GM21526 (cell line): ENCODE results near the gene PPP1R9B.

Source experiments
- ATAC-seq: cut with Tn5 transposase; IDR thresholded peaks from one replicate; pipeline ENCODE4 v1.9.1; 2021; ENCODE audit warnings: moderate library complexity; ENCODE audit not compliant: unreplicated experiment, low FRiP score

Gene PPP1R9B

DNA sequence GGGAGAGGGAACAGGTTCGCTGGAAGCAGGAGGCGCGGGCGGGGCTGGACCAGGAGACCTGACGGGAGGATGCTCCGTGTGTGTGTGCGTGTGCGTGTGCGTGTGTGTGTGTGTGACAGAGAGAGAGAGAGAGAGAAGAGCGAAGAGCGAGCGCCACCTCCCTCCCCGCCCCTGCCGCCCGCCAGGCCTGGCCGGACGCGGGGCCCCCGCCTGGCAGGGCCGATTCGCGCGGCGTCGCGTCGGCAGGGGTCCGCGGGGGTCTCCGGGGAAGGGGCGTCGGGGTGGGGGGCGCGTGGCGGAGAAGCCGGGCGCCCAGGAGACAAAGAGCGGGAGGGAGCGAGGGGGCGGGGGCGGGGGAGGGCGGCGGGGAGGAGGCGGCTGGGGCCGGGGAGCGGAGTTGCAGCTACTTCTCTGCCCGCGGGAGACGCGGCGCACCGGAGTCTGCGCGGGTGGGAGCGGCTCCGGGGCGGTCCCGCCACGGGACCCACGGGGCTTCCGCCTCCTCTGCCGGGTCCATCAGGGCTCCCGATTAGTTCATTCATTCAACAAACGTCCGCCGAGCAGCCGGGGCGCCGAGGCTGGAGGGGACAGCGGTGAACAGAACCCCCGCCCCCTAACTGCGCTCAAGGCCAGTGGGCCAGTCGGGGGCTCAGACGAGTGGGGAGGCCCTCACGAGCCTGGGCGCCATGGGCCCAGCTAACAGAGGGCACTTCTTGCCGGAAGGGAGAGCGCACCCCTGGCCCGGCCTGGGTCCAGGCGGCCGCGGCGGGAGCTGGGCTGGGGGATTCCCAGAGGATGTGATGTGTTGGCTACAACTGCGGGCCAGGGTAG, 20.5 kb downstream of the PPP1R9B start, which contains the start of gene SAMD14:
SAMD14 (minus strand) TSS at position 433 of the 831 bp plus-strand sequence. CDS start 5,201 bp downstream, outside the sequence.
- ATAC-seq = no peak

DNA sequence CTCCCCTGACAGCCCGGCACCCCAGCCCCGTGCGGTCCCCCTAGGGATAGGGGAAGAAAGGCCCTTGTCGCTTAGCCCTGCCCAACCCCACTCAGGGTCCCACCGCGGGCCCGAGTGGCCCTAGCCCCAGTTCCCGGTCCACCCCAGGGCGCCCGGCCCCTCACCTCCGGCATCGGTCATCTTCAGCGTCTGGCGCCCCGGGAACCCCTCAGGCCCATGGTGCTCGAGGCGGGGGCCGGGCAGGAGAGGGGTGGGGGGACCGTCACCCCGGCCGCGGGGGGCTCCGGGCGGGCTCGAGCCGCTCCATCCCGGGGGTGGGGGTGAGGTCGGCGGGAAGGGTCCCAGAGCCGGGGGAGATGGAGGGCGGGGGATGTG, 21.1 kb downstream of the PPP1R9B start:
- ATAC-seq = no peak

DNA sequence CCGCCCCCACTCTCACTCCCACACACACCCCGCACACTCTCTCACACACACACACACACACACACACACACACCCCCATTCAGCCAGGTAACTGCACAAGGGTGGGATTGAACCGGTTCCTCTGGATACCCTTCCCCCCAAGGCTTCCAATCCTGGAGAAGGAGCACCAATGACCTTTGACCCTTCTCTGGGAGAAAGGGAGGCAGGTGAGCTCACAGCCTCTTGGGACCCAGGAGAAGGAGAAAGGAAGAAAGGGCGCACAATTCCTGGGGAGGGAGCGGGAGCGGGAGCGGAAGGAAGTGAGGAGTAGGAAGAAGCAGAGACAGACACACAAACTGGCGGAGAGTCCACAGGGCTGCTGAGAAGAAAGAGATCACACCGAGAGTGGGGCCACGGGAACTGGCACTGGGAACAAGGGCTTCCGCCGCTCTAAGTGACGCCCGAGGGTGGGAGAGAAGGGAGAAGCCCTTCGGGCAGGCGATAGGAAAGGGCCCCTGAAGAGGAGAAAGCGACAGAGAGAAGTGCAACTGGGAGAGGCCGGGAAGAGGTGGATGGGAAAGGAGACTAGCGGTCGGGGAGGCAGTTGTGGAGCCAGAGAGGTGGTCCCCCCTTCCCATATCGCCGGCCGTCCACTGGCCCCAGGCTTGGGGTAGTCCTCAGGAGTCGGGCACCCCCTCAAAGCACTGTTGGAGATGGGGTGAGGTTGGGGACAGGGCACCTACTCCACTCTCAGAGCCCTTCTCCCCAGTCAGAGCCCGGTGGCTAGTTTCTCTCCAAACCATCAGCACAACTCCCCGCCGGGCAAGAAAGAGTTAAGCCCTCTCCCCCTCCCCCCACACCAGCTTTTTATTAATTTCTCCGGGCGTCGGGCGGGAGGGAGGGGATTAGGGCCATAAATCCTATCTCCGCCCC, 21.8 kb downstream of the PPP1R9B start:
- no peak for ATAC-seq

DNA sequence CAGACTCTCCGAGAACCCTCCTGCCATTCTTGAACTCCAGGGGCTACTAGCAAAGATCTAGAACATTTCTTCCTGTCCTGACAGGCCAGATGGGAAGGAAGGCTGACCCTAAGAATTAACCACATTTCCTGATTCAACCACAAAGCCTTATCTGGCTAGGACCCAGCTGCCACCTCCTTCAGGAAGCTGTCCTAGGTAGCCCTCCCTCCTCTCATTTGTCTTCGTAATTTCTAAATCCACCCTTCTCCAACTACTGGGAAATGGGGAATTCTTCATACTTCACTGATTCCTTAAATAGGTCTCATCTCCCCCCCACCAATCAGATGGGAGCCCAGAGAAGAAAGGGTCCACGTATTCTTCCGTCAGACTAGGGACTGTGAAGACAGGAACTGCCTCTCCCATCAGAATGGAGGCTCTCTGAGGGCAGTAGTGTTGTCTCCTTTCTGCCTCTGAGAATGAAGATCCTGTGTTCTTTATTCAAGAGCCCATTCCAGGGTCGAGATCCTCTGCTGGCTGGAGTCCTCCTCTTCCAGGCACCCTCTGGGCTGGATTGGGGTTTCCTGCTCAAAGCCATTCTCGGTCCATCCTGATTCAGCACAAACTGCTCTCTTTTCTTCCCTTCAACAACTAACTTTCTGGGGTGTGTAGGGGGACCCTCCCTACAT, 22.6 kb downstream of the PPP1R9B start:
- ATAC-seq = no peak

DNA sequence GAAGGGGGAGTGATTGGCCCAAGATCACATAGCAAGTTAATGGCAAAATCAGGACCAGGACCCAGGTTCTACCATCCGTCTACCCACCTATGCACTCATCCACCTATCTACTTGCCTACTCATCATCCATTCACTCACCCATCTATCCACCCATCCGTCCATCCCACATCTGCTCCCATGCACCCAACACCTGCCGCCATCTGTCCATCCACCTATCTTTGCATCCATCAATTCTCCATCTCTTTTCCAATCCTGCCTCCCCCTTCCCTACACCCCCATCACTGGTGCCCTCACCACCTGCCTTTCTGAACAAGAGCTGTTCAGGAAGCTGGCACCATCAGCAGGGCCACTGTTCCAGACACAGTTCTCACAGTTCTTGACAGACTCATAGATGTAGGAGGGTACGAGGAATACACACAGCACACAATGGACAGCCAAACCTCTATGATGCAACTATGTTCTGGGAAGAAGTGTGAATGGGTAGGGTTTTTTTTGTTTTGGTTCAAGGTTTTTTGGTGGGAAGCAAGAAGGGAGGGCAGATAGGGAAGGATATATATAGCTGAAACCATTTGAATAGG, 25.0 kb downstream of the PPP1R9B start:
- ATAC-seq = no peak

DNA sequence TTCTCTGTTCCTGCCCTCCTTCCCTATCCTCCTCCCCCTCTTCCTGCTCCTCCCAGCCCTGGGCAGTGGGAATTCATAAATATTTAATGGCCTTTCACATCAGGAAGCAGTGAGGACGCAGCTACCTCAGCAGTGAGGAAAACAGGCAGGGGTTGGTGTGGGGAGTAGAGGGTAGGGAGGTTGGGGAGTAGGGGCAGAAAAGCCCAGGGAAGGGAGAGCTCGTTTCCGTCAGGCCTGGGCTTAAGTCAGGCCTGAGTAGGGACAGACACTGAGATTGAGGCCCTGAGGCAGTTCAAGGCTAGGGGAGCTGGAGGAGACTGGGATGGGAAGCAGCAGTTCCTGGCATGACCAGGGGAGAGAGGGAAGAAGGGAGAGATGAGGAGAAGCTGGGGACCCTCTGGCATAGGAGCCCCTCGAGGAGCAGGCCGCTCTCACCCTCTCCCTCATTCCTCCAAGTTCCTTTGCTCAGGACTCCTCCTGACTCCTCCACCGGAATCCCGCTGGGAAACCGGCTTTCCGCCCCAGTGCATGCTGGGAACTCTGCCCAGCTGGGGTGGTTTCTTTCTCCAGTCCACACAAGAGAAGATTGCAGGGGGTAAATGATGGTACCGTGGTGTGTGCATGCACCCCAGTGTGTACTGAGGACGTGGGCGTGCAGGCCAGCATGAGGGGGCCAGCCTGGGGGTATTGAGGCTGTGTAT, 26.7 kb downstream of the PPP1R9B start:
- no peak for ATAC-seq

DNA sequence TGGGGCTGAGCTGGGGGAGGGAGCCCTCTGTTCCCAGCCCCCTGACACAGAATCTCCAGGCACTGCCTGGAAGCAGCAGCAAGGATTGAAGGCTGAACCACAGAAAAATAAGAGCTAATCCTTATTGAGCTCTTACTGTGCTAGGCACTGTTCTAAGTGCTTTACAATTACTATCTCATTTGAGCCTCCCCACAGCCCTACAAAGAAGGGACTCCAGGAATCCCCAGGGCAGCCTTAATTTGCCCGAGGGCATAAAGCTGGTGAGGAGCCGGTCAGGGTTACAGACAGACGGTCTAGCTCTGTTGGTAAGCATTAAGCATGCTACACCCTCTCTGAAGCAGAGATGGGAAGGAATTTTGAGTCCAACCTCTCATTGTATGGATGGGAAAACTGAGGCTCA, 27.5 kb downstream of the PPP1R9B start:
- no peak for ATAC-seq

DNA sequence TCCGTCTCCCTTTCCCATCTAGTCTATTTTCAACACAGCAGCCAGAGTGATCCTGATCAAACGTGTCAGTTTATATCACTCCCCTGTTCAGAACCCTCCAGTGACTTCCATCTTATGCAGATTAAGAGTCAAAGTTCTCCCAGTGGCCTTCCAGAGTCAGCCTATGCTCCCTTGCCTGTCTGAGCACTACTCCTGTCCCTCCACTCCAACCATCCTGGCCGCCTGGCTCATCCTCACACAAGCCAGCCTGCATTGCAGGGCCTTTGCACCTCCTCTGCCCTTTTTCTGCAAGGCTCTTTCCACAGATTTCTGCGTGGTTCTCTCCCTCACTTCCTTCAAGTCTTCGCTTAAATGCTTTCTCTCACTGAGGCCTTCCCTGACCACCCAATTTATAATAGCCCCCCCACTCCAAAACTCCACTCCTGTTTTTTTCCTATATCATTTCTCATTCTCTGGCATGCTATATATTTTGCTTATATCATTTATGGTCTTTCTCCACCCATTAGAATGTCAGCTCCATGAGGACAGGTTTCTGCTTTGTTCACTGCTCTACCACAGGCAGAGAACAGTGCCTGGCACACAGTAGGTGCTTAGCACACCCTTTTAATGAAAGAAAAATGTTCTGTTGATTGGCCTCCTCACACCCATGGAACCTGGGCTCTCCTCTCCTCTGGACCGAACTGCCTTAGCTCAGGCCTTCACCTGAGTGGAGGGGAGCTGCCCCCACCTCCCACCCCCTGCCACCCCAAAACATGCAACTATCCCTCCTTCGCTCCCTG, 29.8 kb downstream of the PPP1R9B start:
- no peak for ATAC-seq

DNA sequence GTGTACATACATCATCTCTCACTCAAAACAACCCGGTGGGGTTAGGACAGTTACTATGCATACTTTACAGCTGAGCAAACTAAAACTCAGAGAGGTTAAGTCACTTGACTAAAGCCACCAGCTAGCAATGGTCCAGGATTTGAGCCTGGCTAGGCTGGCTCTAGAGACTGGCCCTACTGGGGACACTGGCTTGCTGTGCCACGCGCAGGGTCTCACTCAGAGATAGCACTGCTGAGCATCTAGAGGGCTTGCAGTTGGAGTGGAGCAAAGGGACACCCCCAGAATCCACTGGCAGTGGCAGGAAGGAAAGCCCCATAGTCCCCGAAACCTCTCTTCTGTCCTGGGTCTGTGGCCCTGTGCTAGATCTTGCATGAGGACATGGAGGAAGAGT, 31.7 kb downstream of the PPP1R9B start:
- no peak for ATAC-seq

DNA sequence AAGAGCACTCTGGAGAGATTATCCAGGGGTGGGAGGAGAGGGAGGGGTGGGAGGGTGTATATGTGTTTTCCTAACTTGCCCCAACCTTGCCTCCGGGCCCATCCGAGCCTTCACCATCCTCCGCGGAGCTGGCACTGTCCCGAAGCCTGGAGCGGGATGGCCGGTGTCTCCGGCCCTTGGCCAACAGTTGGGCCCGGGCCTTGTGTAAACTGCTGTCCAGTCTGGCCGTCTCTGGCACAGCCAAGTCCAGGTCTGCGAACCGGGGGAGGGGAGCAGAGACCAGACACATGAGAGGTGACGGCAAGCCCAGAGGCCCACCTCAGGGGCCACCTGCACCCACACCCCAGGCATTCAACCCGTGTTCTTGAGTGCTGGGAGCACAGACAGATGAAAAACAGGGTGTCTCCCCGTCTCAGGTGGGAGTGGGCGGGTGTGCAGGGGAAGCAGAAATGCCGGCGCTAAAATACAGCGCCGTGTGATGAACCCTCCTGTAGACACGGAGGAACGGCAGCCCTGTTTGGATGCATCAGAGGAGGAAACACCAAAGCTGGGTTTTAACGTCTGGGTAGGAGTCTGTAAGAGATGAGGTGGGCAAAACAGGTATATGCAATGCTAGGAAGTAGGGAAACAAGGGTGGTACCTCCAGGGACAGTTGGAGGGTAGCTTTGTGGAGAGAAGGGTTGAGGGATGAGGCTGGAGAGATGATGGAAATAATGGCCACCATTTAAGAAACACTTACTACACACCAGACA, 32.2 kb downstream of the PPP1R9B start:
- ATAC-seq = no peak

DNA sequence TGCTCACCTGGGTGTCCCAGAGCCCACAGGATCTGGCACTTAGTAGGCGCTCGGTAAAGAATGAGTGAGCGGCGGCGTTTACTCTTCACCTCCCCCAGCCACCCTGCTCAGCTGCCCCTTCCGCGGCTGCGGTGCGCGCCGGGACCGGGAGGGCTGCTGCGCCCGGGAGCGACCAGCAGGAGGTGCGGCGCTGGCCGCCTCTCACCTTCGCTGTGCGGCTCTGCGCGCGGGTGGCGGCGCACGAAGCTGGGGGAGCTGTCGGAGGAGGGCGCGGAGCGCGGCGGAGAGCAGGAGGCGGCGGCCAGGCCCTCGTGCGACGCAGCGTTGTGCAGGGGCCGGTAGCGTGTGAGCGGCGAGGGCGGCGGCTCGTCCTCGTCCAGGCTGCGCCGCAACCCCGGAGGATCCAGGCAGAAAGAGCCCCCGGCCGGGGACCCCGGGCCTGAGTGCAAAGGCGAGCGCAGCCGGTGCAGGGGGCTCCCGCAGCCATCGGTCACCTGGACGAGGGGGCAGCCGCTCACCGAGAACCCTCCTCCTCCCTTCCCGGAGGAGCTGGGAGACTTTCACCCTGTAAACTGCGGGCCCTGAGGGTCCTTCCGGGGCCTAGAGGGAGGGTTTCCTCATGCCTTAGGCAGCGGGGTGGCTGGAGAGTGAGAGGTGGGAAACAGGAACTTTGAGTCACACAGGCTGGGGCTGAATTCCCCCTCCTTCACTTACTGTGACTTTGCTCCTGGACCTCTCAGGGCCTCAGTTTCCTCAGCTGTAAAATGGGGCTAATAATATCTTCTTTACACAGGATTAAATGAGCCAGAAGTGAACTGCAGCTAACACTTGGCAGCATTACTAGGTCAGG, 33.0 kb downstream of the PPP1R9B start:
- peak; percentile 48 for ATAC-seq

DNA sequence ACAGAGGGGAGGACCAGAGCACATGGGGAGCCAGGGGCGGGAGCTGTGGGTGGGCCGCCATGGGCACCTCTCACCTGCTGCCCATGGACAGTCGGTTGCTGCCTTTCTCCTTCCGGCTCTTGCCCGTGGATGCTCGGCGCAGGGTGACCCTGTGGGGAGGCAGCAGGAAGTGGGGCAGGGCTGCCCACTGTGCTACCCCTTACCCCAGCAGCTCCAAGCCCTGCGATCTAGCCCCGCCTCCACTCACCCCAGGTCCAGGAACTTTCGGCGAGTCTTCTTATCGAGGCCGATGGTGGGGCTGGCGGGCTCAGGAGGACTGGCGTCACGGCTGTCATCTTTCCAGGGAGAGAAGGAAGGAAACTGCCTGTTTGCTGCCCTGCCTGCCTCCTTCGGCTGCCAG, 34.7 kb downstream of the PPP1R9B start:
- ATAC-seq = no peak

DNA sequence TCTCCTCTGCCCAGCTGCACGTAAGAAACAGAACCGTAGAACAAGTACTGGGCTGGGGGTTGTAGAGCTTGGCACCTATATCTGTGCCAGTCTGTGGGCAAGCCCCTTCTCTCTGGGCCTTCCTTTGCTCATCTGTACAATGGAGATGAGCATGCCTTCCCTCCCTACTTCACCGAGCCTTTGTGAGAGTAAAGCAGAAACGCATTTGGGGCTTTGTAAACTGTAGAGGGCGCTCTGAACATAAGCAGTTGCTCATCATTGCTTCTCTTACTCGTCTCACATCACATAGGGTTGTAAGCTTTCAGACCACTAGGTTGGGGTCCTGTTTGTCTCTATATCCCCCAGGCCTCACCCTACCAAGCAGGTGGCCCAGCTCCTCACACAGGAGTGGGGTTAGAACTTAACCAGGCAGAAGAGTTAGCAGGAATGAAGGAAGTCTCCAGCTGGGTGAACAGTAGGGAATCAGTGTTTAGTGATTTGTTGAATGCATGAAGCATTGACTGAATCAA, 35.6 kb downstream of the PPP1R9B start:
- ATAC-seq = no peak

DNA sequence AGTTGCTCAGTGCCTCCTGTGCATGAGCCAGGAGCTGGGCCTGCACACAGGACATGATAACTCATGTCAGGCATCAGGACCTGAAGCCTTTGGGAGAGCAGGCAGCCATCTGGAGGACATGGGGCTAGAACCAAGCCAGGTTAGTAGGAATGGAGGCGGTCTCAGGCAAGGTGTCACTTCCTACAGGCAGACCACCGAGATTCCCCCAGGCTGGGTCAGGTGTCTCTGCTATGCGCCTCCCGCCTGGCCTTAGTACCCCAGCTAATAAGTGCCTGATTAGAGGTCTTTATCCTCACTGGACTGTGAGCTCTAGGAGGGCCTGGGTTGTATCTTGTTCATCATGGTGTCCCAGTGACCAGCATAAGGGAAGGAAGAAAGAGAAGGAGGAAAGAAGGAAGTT, 36.1 kb downstream of the PPP1R9B start:
- ATAC-seq = no peak

DNA sequence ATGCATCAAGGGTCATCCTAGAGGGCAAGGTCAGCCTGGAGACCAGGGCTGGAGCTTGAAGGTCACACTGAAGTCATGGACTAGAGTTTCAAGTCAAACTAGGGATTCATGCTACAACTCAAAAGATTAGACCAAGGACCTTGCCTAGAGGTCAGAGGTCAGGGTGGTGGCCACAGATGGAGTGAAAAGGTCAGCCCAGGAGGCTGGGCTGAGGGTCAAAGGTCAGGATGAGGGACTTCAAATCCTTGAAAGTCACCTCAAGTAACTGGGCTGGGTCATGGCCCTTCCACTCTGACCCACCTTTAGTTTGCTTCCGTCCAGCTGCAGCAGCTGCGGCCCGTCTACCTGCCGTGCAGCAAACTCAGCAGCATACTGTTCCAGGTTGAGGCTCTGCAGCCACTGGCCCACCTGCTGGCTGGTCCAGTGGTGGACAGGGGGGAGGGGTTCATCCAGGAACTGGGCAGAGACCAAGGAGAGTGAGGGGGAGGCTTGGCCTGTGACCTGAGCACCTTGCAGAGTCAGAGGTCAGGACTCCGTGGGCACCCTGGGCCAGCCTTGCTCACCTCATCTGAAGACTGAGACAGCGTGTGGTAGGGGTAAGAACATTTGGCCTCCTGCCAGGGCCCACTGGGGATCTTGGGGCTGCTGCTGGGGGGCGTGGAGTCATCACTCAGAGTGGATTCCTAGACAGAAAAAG, 36.7 kb downstream of the PPP1R9B start:
- no peak for ATAC-seq

DNA sequence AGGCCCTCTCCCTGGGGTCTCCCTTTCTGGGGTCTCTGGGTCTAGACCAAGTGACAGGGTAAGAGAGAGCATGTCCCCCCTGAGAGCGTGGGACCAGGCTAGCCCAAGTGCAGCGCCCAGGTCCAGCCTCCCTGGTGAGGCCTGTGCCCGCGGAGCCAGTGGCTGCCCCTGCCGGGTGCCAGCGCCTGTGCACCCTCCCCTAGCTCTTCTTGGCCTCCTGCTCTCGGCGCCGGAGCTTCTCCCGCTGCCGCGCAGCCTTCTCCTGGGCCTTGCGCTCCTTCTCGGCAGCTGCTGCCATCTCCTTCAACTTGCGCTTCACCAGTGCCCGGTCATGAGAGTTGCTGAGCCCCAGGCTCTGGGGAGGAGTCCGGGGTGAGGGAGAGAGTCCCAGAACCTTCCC, 37.8 kb downstream of the PPP1R9B start:
- no peak for ATAC-seq
